Activated CD8-positive, alpha-beta memory T cell treated with anti-CD3 and anti-CD28 coated beads for 4 hours (primary cell): ENCODE data around the gene ZMYND15.
A peak's percentile ranks its signal among the peaks of the same experiment; 100 is the strongest.
"Not testable (repeated sequence)": the region's sequence is repeated elsewhere in the genome, so short reads cannot be mapped to it uniquely, and the experiment has no call there.

ENCODE experiments used
- DNase-seq, 2 donors: peaks; one replicate each; pipeline ENCODE4 v3.0.0-alpha.2; 2020; ENCODE audit warnings: low read depth in 2 of 2

Gene ZMYND15, protein sequence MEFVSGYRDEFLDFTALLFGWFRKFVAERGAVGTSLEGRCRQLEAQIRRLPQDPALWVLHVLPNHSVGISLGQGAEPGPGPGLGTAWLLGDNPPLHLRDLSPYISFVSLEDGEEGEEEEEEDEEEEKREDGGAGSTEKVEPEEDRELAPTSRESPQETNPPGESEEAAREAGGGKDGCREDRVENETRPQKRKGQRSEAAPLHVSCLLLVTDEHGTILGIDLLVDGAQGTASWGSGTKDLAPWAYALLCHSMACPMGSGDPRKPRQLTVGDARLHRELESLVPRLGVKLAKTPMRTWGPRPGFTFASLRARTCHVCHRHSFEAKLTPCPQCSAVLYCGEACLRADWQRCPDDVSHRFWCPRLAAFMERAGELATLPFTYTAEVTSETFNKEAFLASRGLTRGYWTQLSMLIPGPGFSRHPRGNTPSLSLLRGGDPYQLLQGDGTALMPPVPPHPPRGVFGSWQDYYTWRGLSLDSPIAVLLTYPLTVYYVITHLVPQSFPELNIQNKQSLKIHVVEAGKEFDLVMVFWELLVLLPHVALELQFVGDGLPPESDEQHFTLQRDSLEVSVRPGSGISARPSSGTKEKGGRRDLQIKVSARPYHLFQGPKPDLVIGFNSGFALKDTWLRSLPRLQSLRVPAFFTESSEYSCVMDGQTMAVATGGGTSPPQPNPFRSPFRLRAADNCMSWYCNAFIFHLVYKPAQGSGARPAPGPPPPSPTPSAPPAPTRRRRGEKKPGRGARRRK

DNA sequence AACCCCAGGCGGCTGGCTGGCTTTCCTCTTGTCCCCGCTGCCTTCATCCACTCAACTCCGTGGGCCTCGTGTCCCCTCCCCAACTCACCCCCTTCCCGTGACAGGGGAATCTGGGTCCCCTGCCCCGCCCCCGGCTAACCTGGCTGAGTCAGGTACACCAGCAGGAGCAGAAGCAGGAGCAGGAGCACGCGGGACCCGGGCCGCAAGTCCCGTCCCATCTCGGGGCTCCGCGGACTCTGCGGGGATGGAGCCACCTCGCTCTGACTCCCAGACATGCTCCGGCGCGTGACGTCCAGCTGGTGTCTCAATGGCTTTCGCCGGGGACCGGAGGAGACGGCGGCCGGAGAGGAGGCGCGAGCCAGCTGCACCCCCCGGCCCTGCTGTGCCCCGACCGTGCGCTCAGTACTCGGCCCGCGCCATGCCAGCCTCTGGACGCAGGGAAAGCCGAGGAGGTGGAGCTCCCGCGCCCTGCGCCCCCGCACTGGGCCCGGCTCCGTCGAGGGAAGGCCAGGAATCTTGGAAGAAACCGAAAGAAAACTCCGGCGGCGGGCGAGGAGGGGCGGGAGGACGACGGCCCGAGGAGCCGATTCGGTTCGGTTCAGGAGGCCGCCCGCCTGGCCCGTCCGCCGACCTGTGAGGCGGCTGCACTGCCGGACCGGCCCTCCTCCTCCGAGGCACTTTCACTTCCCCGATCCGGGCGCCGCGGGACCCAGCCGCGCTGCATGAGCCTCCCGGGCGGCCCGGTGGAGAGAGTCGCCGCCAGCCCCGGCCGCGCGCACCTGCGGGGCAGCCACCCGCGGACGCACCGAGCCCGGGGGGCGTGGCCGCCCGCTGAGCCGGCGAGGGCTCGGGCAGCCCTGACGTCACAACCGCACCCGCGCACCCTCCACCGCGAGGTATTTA, at the start of gene ZMYND15, which contains the start of gene CXCL16:
TSS of gene ZMYND15 (plus strand) at position 712 of the 903 bp plus-strand sequence. CDS start 716 bp downstream, outside the sequence.
TSS of gene CXCL16 (minus strand) at position 807 of the 903 bp plus-strand sequence. CDS start at position 218, 589 bp downstream.
- DNase-seq = peak in 1 of 2 donors; percentile 33

DNA sequence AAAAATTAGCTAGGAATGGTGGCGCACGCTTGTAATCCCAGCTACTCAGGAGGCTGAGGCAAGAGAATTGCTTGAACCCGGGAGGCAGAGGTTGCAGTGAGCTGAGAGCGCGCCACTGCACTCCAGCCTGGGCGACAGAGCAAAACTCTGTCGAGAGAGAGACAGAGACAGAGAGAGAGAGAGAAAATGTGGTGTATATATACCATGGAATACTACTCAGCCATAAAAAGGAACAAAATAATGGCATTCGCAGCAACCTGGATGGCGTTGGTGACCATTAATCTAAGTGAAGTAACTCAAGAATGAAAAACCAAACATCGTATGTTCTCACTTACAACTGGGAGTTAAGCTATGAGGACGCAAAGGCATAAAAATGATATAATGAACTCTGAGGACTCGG, 49.8 kb upstream of the ZMYND15 start:
- DNase-seq = not testable (repeated sequence)

DNA sequence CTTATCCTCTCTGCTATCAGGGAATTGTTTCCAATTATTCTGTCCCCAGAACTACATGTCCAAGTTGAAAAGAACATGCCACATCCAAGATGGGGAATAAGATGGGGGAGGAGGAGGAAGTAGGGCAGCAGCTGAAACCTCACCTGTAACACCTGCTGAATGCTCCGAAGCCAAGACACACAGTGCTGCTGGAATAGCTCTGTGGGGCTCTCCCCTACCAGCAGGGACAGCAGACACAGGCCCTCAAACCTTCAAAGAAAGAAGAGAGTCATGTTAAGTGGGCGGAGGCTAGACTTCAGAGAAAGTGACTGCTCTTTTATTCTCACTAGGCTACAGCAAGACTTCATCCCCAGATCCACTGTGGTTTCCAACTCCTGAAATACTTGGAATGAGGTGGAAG, 48.9 kb upstream of the ZMYND15 start:
- DNase-seq = no peak

DNA sequence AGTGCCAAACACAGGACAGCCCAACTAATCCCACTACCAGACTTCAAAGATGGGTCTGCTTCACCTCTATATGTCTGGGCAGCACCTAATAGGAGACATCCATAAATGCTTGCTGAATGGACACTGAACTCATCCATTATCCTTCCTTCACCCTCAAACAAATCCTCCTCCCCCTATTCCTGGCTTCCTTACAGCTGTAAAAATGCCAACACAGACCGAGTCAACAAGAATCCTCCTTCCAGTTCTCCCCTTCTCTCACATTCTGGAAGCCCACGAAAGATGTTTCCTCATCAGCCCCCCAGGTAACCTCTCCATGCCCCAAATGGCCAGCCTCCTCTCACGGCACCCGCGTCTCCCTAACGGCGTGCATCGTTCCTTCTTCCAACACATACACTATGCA, 47.9 kb upstream of the ZMYND15 start:
- no peak for DNase-seq

DNA sequence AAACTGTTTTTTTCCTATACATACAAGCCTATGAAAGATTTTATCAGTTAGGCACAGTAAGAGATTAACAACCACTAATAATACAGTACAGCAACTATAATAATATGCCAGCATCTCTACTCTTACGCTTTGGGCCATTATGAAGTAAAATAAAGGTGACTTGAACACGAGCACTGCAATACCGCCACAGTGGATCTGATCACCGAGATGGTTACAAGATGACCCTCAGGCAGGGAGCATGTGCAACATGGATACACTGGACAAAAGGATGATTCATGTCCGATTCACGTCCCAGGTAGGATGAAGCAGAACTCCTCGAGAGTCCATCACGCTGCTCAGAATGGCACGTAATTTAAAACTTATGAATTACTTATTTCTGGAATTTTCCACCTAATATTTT, 46.2 kb upstream of the ZMYND15 start:
- DNase-seq = no peak

DNA sequence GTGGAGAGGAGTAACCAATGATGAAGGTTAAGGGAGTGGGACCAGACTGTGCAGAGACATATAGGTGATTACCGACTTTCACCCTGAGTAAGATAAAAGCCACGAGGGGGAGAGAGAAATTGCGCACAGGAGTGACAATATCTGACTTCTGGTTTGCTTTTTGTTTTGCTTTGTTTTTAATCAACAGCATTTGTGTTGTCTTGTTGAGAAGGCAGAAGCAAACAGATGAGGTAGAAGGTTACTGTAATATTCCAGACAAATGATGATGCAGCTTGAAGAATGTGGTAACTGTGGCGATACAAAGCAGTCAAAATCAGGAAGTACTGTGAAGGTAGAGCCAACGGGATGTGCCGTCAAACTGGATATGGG, 43.2 kb upstream of the ZMYND15 start:
- DNase-seq = no peak

DNA sequence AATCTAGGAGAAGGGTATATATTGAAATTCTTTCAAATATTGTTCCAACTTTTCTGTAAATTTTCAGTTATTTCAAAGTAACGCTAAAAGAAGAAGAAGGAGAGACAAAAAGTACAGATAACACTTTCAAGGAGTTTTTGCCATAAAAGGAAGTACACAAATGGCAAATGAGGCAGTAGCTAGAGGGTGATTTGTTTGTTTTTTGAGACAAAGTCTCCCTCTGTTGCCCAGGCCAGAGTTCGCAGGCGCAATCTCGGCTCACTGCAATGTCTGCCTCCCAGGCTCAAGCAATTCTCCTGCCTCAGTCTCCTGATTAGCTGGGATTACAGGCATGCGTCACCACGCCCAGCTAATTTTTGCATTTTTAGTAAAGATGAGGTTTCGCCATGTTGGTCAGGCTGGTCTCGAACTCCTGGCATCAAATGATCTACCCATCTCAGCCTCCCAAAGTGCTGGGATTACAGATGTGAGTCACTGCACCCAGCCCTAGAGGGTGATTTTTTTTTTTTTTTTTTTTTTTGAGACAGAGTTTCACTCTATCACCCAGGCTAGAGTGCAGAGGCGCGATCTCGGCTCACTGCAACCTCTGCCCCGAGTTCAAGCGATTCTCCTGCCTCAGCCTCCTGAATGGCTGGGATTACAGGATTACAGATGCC, 40.1 kb upstream of the ZMYND15 start:
- DNase-seq = not testable (repeated sequence)

DNA sequence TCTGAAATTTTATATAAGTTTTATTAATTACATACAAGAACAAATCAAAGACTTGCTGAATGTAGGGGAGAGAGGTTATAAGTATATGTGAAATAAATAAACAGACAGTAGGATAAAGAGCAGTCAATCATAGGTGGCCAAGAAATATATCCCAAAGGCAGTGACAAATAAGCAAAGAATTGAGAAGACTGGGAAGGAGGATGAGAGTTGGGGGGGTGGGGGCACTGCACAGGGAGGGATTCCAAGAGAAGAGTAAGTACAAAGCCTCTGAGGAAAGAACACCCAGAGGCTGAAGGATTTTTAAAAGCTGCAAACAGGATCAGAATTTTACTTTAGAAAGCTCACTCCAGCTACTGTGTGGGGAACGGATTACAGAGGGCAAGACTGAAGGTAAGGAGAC, 38.5 kb upstream of the ZMYND15 start:
- no peak for DNase-seq

DNA sequence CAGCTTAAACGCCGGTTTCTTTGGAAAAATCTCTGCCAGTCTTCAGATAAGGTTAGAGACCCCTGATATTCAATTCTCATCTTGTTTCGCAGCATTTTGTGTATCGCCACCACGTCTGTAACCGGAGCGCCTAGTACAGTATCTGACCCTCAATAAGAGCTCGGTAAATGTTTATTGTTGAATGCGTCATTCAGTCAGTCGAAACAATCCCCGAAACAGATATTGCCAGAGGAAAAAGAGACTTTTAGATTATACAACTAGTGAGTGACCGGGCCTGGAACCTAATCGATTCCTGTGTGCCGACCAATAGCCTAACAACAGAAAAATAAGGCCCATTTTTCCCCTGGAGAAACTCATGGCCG, 36.3 kb upstream of the ZMYND15 start:
- no peak for DNase-seq

DNA sequence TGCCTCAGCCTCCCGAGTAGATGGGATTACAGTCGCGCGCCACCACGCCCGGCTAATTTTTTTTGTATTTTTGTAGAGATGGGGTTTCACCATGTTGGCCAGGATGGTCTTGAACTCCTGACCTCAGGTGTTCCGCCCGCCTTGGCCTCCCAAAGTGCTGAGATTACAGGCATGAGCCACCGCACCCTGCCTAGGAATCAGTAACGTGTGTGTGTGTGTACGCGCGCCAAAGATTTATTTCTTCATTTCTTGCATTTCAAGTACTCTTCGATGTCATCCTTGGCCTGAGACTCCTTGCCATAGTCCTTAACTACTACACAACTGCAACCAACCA, 35.1 kb upstream of the ZMYND15 start:
- DNase-seq = not testable (repeated sequence)

DNA sequence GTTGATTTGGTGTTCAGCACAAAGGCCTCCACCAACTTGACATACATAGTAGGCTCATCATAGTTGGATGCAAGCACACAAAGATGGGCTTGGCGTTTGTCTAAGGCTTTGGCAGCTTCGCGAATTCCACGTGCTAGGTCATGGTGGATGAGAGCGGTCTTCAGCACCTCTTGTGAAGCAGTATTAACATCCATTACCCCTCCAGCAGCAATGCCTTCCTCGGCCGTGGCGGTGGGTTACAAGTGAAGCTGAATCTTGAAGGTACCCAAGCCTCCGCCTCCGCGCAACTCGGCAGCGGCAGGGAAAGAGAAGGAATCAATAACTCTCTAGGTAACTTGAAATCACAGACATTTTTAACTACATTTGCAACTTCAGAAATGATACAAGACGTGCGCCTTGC, 34.6 kb upstream of the ZMYND15 start:
- DNase-seq = no peak

DNA sequence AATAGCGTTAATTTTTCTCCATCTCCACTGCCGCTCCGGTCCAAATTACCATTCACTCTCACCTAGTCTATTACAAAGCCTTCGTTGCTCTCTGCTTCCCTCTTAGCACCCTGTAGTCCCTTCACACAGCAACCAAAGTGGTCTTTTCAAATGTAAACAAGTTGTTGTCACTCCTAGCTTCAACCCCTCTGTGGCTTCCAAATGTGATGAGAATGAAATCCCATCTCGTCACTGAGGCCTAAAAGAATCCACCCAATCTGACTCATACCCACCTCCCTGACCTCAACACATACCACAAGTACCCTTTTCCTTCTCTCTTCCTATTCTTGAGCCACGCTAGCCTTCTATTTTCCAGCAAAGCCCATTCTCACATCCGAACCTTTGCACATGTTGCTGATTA, 33.5 kb upstream of the ZMYND15 start:
- no peak for DNase-seq

DNA sequence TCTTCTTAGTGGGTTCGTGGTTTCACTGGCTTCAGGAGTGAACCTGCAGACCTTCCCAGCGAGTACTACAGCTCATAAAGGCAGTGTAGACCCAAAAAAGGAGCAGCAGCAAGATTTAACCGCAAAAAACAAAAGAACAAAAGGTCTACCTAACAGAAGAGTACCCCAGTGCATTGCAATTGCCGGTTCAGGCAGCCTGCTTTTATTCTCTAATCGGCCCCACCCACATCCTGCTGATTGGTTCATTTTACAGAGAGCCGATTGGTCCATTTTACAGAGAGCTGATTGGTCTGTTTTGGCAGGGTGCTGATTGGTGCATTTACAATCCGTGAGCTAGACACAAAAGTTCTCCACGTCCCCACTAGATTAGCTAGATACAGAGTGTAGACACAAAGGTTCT, 31.2 kb upstream of the ZMYND15 start:
- no peak for DNase-seq

DNA sequence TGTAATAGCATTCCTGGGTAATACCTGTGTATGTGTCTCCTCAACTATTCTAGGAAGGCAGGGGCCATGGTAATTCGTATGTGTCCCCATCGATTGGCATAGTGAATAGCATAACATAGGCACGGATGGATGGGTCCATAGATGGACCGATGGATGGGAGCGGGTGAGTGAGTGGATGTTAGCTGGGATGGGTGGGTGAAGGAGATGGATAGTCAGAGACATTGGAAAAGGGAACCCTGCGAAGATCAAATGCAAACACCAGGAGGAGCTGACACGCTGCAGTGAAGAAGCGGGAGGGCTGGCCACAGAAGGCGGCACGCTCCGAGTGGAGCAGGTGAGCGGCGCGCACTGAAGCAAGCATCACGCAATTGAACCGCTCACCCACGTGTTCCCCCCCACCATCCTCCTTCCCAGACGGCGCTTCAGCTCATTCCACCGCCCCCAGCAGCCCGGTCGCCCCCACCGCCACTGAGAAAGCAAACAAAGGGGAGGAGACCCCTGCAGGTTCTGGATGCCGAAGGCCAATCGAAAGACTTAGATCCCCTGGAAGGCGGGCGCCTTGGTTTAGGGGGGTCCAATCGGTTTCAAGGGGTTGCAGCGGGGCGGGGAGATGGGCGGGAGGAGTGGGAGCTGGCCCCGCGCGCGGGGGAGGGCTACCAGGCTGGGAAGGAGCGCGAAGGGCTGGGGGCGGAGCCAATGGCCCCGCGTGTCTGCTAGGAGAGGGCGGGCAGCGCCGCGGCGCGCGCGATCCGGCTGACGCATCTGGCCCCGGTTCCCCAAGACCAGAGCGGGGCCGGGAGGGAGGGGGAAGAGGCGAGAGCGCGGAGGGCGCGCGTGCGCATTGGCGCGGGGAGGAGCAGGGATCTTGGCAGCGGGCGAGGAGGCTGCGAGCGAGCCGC, 29.6 kb upstream of the ZMYND15 start, which contains the start of gene ARRB2:
TSS of gene ARRB2 (plus strand) at position 839 of the 899 bp plus-strand sequence. CDS start 90 bp downstream, outside the sequence.
- DNase-seq = peak; percentile 98

DNA sequence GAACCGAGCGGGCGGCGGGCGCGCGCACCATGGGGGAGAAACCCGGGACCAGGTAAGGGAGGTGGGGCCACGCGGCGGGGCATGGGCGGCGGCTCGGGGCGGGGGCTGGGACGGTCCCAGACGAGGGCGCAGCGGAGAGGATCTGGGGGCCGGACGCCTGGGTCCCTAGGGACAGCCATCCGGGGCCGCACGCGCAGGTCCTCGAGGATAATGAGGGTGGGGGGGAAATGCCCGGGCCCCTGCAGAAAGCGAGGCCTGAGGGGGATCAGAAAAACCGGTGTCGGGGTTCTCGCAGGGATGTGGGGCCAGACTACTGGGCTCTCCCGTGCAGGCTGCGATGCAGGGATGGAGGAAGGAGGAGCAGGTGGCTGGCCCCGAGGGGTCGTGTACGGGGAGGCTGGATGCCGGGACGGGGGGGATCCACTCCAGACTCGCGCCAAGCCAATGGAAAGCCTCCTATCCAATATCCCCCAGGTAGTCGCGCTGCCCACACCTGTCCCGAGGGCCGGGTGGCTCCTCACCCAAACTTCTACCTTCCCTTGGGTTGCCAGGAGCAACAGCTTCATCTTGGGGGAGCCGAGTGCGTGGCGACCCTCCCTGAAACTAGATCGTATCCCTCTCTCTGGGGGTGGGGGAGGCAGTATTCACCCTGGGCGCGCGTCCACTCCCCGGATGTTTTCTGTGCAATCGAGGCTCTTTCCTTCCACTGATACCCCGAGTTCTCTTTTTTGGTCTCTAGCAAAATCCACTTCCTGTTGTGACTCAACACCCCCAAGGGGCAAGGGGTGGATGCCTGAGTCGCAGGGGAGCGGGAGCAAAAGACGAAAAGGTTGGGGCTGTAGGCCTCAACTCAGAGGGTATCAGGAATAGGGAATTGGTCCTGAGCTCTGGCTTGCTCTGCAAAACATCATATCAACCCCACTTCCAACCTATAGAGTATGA, 28.7 kb upstream of the ZMYND15 start:
- DNase-seq = peak in 1 of 2 donors; percentile 28

DNA sequence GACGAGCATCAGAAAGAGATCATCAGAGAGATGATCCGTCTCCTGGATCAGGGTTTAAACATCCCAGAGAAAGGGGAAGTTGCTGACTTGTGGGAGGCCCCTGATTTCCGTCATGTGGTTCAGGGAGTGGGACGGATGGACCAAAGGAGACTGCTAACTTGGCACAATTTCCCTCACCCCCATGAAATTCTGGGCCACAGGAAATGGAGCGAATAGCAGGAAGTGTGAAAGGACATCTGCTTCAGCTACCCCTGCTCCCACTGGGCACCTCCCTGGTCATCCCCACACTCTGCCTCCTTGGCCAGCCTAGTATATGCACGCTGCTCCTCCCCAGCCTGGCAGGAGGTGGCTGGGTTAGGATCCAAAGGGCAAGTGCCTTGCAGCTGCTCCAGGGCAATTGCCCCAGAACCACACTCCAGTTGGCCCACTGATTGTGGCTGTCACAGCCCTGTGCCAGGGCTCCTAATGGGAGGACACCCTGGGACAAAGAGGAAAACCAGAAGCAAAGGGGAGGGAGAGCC, 27.9 kb upstream of the ZMYND15 start:
- DNase-seq = no peak

DNA sequence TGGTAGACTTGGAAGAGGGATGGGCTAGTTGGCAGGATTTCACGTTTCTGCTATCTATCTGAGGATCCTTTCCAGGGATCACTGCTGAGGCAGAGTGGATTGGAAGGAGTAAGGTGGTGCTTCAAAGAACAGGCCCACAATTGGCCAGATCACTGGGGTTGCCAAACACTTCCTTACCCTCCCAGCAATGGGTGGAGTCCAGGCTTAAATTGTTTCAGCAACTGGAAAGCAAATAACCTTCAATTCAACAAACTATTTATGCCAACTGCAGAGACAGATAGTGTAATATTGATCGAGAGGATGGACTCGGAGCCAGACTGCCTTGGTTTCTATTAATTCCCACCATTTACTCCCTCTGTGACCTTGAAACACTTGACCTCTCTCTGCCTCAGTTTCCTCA, 27.1 kb upstream of the ZMYND15 start:
- no peak for DNase-seq

DNA sequence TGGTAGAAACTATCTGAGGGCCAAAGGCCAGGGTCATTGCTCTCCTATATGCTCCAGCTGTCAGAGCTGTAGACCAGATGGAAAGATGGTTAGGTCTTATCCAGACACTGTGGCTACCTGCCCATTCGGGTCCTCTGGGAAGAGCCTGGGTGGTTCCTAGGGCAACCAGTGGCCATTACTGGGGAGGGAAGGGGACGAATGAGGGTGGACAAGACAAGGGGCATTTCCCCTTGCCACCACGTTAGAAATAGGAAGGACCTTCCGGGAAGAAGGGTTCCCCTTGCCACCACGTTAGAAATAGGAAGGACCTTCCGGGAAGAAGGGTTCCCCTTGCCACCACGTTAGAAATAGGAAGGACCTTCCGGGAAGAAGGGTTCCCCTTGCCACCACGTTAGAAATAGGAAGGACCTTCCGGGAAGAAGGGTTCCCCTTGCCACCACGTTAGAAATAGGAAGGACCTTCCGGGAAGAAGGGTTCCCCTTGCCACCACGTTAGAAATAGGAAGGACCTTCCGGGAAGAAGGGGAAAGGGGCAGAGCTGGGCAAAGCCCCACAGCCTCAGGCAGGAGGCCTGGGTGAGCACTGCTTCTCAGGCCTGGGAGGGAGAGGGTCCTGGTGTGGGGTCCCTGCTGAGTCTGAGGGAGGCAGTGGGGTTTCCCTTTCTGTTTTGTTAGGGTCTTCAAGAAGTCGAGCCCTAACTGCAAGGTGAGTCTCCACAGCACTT, 25.1 kb upstream of the ZMYND15 start:
- not testable (repeated sequence) for DNase-seq
